ENCODE measurements around the gene HOMER3. TPM values are rescaled to one million over a fixed set of nuclear protein-coding genes. Genes with fewer than 3 reads are reported as not detected.

Gene HOMER3
- total RNA-seq, 1 donor from 2014 or later: 93.0 TPM

DNA sequence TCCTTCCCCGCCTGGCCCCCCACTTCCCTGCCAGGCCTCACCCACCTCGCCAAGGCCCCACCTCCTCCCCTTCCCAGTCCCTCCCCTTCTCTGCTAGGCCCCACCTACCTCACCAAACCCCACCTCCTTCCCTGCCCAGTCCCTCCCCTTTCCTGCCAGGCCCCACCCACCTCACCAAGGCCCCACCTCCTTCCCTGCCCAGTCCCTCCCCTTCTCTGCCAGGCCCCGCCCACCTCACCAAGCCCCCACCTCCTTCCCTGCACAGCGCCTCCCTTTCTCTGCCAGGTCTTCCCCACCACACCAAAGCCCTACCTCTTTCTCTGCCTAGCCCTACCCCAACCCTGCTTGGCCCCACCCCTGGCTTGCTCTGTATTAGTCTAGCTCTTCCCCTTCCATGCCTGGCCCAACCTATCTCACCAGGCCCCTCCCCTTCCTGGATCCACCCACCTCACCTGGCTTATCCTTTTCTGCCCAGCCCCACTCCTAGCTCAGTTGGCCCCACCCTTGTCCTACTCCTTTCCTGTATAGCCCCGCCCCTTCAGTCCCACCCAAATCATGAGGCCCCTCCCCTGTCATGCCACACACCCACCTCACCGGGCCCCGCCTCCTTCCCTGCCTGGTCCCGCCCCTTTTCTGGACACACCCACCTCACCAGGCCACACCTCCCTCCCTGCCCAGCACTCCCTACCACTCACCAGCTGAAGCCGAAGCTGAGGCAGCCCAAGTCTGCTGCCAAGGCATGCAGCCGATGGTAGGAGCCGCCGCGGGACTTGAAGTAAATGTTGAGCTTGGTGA lies 61.2 kb downstream of the HOMER3 start:
- DNase-seq (ENCODE audit: low spot score in 2 of 2): no peak
- intact Hi-C loops (cut with DNase I): no loop called here
- Histone ChIP-seq H3K27ac (no peak overlapping the region), H3K4me1 (no peaks in the 10 kb centered on the region), H3K9me3 (no peaks in the 10 kb centered on the region), H3K27me3 (no peaks in the 10 kb centered on the region), H3K4me3 (no peak overlapping the region), H3K36me3 (no peaks in the 10 kb centered on the region)
- TF ChIP-seq, protein P1, sequence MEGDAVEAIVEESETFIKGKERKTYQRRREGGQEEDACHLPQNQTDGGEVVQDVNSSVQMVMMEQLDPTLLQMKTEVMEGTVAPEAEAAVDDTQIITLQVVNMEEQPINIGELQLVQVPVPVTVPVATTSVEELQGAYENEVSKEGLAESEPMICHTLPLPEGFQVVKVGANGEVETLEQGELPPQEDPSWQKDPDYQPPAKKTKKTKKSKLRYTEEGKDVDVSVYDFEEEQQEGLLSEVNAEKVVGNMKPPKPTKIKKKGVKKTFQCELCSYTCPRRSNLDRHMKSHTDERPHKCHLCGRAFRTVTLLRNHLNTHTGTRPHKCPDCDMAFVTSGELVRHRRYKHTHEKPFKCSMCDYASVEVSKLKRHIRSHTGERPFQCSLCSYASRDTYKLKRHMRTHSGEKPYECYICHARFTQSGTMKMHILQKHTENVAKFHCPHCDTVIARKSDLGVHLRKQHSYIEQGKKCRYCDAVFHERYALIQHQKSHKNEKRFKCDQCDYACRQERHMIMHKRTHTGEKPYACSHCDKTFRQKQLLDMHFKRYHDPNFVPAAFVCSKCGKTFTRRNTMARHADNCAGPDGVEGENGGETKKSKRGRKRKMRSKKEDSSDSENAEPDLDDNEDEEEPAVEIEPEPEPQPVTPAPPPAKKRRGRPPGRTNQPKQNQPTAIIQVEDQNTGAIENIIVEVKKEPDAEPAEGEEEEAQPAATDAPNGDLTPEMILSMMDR (IDR thresholded peaks at IDR 0.05): no peak

Other genes with a start within 250 kb of the HOMER3 start
- gene COMP, start 149.9 kb downstream of the HOMER3 start, total RNA-seq: 5.0 TPM
- gene UPF1, start 109.3 kb downstream of the HOMER3 start, total RNA-seq: 225 TPM
- not detected for gene CERS1, start 45.1 kb downstream of the HOMER3 start, total RNA-seq
- 331 TPM for gene COPE, start 21.8 kb downstream of the HOMER3 start, total RNA-seq
- gene DDX49, start 21.5 kb downstream of the HOMER3 start, total RNA-seq: 51.6 TPM
- gene SUGP2, start 92.3 kb upstream of the HOMER3 start, total RNA-seq: 23.6 TPM
- gene ARMC6, start 92.4 kb upstream of the HOMER3 start, total RNA-seq: 34.7 TPM
- gene SLC25A42, start 122.8 kb upstream of the HOMER3 start, total RNA-seq: 8.9 TPM
- gene TMEM161A, start 197.3 kb upstream of the HOMER3 start, total RNA-seq: 14.5 TPM
- gene MEF2B, start 229.0 kb upstream of the HOMER3 start, total RNA-seq: not detected